MG63 (cell line): ENCODE data around the gene CPOX. TPM values are rescaled to one million over a fixed set of nuclear protein-coding genes. Genes with fewer than 3 reads are reported as not detected.
"Not testable (repeated sequence)": the region's sequence is repeated elsewhere in the genome, so short reads cannot be mapped to it uniquely, and the experiment has no call there.

Experiments used
- DNase-seq: peaks from one replicate; pipeline ENCODE4 v3.0.0-alpha.2; 2020
- H3K27me3 ChIP-seq: fragments of 250-450 bp; sonication (Bioruptor Pico); 2 replicates; pipeline ENCODE4 v1.5.1; 2020; ENCODE audit warnings: mild to moderate bottlenecking, moderate library complexity
- H3K36me3 ChIP-seq: fragments of 250-450 bp; sonication (Bioruptor Pico); 2 replicates; pipeline ENCODE4 v1.5.1; 2020; ENCODE audit warnings: mild to moderate bottlenecking, moderate library complexity
- H3K4me3 ChIP-seq: fragments of 250-450 bp; sonication (Bioruptor Pico); 2 replicates; pipeline ENCODE4 v1.5.1; 2020; ENCODE audit warnings: mild to moderate bottlenecking, moderate library complexity
- H3K9me3 ChIP-seq: fragments of 250-450 bp; sonication (Bioruptor Pico); 2 replicates; pipeline ENCODE4 v1.5.1; 2020; ENCODE audit warnings: mild to moderate bottlenecking, moderate library complexity
- total RNA-seq: library from RNA; depleted of rRNA; stranded (reverse); fragments of >200 nt; shearing (Covaris generic); gene quantifications from 2 replicates; pipeline ENCODE4 v1.2.3, GENCODE V29; 2014; ENCODE audit warnings: low replicate concordance; rRNA removed

The CPOX gene
- 43.7 and 45.1 TPM in 2 replicates for total RNA-seq

DNA sequence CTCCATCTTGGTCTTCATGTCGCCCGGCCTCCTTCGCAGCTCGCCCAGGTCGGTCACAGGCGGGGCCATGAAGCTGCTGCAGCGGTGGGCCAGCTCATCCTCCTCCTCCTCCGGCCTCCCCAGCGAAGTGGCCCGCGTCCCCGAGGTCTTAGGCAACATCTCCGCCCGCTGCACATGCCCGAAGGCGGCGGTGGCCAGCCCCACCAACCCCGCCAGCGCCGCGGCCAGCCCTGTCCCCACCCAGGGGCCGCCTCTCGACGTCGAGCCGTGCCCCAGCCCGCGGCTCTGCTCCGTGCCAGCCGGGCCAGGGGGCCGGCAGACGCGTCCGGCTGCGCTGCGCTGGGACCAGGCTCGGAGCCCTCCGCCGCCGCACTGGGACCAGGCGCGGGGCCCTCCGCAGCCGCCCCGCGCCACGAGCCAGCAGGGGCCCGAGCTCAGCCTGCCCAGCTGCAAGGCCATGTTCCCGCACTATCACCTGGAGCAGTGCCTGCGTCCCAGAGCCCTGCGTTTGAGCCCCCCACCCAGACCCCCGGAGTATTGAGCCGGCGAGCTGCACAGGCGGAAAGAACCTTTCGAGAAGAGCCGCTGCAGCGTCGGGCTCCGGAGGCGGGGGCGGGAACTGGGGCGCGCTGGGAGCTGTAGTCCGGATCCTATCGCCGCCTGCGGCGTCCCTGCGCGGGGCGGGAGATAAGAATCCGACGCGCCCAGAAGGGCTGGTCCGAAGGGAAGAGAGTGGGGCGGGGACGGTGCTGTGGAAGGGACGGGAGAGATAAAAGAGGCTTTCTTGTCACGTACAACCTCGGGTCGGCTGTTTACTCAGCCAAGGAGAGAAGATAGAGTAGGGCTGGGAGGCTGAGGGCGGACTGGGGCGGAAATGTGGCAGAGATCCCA, at the start of gene CPOX:
Gene CPOX (minus strand): TSS at position 566 of the 891 bp plus-strand sequence. CDS start 107 bp downstream, at position 459.
- peak; percentile 97 for DNase-seq
- H3K4me3 ChIP-seq, result peak within 1 kb of the TSS; percentile 85
- peaks cover 32% of the 10 kb centered on the region for H3K36me3 ChIP-seq
- H3K27me3 ChIP-seq, result no peaks in the 10 kb centered on the region
- no peaks in the 10 kb centered on the region for H3K9me3 ChIP-seq

GRCh38 chr3:98642769-98643168, 49.4 kb upstream of the CPOX start:
- H3K4me3 ChIP-seq, H3K9me3 ChIP-seq, DNase-seq, H3K27me3 ChIP-seq, H3K36me3 ChIP-seq: not testable (repeated sequence)

DNA sequence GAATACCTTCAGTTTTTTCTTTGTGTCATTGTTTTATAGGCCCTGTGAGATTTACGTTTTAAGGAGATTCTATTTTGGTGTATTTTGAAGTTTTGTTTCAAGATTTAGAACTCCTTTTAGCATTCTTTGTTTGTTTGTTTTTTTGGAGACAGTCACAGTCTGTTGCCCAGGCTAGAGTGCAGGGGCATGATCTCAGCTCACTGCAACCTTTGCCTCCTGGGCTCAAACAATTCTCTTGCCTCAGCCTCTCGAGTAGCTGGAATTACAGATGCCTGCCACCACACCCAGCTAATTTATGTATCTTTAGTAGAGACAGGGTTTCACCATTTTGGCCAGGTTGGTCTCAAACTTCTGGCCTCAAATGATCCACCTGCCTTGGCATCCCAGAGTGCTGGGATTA, 48.3 kb upstream of the CPOX start:
- H3K4me3 ChIP-seq, H3K27me3 ChIP-seq, DNase-seq, H3K9me3 ChIP-seq, H3K36me3 ChIP-seq: not testable (repeated sequence)

DNA sequence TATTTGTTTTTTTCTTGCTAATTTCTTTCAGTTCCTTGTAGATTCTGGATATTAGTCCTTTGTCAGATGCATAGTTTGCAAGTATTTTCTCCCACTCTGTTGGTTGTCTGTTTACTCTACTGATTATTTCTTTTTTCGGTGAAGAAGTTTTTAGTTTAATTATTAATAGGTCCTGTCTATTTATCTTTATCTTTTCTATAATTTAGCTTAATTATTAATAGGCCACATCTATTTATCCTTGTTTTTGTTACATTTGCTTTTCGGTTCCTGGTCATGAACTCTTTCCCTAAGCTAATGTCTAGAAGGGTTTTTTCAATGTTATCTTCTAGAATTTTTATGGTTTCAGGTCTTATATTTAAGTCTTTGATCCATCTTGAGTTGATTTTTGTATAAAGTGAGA, 45.1 kb upstream of the CPOX start:
- H3K36me3 ChIP-seq, H3K9me3 ChIP-seq, H3K27me3 ChIP-seq, H3K4me3 ChIP-seq, DNase-seq: not testable (repeated sequence)

DNA sequence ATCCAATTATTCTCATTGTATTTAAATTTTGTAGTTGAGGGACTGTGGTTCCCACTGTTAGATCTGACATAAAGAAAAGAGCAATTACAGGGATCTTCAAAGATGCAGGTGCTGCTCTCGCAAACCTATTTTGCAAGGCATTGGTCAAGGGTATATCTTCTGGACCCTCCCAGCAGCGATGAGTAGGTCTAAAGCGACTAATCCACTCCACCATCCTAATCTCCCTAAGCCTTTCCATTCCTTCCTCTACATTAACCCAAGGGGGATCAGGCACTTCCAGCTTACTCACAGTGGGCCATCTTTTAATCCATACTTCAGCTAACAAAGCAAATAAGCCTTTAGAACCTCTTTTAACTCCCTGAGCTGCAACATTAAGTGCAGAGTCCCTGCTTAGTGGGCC, 37.0 kb upstream of the CPOX start:
- Histone ChIP-seq H3K4me3 (no peak overlapping the region), H3K27me3 (no peaks in the 10 kb centered on the region), H3K36me3 (no peaks in the 10 kb centered on the region), H3K9me3 (no peaks in the 10 kb centered on the region)
- DNase-seq, result no peak

GRCh38 chr3:98628317-98628716, 34.9 kb upstream of the CPOX start:
- no peaks in the 10 kb centered on the region for H3K9me3 ChIP-seq
- H3K4me3 ChIP-seq, result no peak overlapping the region
- H3K27me3 ChIP-seq, result no peaks in the 10 kb centered on the region
- DNase-seq, result no peak
- H3K36me3 ChIP-seq, result no peaks in the 10 kb centered on the region

- Histone ChIP-seq H3K4me3 (no peak overlapping the region), H3K9me3 (no peaks in the 10 kb centered on the region), H3K27me3 (no peaks in the 10 kb centered on the region), H3K36me3 (no peaks in the 10 kb centered on the region)
- DNase-seq, result no peak
Observed at GRCh38 chr3:98626151-98626550, 32.7 kb upstream of the CPOX start.

DNA sequence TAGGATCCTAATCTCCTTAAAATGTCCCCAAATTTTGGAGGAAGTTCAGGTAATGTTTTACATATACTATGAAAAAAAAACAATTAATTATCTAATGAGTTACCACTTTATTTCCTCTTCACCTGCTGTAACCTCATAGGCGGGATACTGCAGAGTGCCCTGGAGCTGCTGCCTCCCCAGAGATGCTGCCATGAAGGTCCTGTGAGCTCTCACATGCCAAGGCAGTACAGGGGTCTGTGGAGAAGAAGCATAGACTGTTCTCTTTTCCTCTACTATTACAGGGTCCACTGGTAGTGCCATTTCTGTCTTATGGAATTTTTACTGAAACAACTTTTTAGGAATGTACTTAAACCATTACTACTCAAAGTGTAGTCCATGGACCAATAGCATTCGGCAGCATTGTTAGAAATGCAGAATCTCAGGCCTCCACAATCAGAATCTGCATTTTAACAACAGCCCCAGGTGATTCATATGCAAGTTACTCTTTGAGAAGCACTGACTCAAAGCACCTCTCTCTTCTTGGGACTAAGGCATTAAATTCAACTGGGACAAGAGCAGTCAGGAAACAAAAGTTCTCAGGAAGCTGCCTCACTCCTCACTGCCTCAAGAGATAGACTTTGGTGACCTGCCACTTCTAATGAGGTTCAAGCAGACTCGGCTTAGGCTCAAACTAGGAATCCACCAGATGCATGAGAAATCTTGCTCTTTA, 30.3 kb upstream of the CPOX start:
- Histone ChIP-seq H3K9me3 (no peaks in the 10 kb centered on the region), H3K36me3 (no peaks in the 10 kb centered on the region), H3K27me3 (no peaks in the 10 kb centered on the region), H3K4me3 (no peak overlapping the region)
- DNase-seq, result no peak

GRCh38 chr3:98617841-98618240, 24.4 kb upstream of the CPOX start:
- no peaks in the 10 kb centered on the region for H3K36me3 ChIP-seq
- H3K27me3 ChIP-seq, result no peaks in the 10 kb centered on the region
- DNase-seq, result no peak
- no peaks in the 10 kb centered on the region for H3K9me3 ChIP-seq
- no peak overlapping the region for H3K4me3 ChIP-seq

DNA sequence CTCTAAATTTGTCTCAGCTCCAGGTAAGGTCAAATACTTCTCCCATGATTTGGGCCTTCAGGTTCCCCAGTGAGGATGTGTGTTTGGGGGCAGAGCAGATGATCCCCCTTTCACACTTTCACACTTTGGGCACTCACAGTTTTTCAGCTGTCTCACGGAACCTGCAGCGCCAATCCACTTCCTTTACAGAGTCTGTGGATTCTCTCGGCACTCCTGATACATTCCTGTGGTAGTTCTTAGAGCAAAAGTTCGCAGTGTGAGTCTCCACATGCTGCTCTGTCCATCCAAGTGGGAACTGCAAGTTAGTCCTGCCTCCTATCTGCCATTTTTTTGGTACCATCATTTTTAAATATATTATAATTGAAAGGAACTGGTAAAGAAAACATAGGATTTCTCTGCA, 20.2 kb upstream of the CPOX start:
- no peaks in the 10 kb centered on the region for H3K9me3 ChIP-seq
- H3K36me3 ChIP-seq, result no peaks in the 10 kb centered on the region
- H3K4me3 ChIP-seq, result no peak overlapping the region
- H3K27me3 ChIP-seq, result no peaks in the 10 kb centered on the region
- DNase-seq, result no peak

- DNase-seq, result no peak
- no peaks in the 10 kb centered on the region for H3K9me3 ChIP-seq
Observed at GRCh38 chr3:98612996-98613517, 19.6 kb upstream of the CPOX start.

GRCh38 chr3:98612587-98612986, 19.2 kb upstream of the CPOX start:
- Histone ChIP-seq H3K27me3 (no peaks in the 10 kb centered on the region), H3K36me3 (no peaks in the 10 kb centered on the region), H3K4me3 (no peak overlapping the region), H3K9me3 (no peaks in the 10 kb centered on the region)
- no peak for DNase-seq

More at GRCh38 chr3:98612996-98613517, 19.6 kb upstream of the CPOX start:
- Histone ChIP-seq H3K36me3 (no peaks in the 10 kb centered on the region), H3K4me3 (no peak overlapping the region), H3K27me3 (no peaks in the 10 kb centered on the region)

DNA sequence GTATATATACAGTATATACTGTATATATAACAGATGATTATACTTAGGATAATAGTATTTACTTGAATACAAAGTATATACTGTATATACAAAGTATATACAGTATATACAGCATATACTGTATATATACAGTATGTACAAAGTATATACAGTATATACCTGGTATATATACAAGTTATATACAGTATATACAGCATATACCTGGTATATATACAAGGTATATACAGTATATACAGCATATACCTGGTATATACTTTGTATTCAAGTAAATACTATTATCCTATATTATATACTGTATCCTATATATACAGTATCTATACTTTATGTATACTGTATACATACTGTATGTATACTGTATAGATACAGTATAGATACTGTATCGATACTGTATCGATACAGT, 14.6 kb upstream of the CPOX start:
- Histone ChIP-seq H3K4me3 (no peak overlapping the region), H3K27me3 (no peaks in the 10 kb centered on the region), H3K9me3 (no peaks in the 10 kb centered on the region), H3K36me3 (no peaks in the 10 kb centered on the region)
- no peak for DNase-seq

DNA sequence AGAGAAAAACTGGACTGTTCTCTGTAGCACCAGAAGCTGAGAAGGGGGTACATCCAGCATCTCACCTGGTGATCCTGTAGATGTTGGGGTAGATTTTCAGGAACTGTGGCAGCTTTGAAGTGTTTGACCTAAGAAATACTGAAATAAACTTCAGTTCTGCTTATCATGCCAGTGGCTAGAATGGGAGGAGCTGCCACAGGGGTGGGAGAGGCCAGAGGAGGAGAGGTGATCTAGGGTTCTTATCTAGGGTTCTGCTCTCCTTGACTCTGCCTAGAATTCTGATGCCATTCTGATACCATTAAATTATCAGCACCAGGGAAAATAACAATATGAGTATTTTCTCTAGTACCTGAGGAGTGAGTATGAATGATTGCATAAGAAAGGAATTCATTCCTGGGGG, 10.2 kb upstream of the CPOX start:
- no peaks in the 10 kb centered on the region for H3K36me3 ChIP-seq
- no peaks in the 10 kb centered on the region for H3K27me3 ChIP-seq
- DNase-seq, result no peak
- H3K9me3 ChIP-seq, result no peaks in the 10 kb centered on the region
- H3K4me3 ChIP-seq, result no peak overlapping the region

DNA sequence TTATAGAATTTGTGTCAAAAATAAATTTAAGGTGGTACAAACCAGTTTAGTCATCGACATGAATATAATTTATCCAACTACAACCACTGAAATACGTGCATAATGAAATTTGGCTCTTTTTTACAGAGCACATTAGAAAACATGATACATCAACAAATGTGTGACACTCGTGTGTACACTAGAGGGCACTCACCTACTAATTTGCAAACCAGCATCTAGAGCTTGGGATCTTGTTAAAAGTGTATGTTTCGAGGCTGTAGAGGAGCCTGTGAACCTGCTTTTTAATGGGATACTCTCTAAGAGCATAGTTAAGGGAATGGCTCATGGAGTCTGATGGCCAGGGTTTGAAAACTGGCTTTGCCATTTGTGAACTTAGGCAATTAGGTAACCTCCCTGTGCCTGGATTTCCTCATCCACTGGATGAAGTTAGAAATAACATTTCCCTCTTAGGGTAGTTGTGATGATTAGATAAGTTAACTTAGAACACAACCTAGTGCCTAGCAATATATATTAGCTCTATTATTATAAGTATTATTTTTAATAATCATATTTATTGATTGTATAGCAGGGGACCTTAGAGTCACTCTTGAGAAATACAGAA, 8.8 kb upstream of the CPOX start:
- Histone ChIP-seq H3K27me3 (no peaks in the 10 kb centered on the region), H3K4me3 (no peak overlapping the region), H3K36me3 (no peaks in the 10 kb centered on the region), H3K9me3 (no peaks in the 10 kb centered on the region)
- DNase-seq, result peak; percentile 15

GRCh38 chr3:98601180-98601579, 7.8 kb upstream of the CPOX start:
- Histone ChIP-seq H3K9me3 (no peaks in the 10 kb centered on the region), H3K4me3 (no peak overlapping the region), H3K27me3 (no peaks in the 10 kb centered on the region), H3K36me3 (no peaks in the 10 kb centered on the region)
- DNase-seq, result no peak

- H3K36me3 ChIP-seq, result no peaks in the 10 kb centered on the region
- H3K9me3 ChIP-seq, result no peaks in the 10 kb centered on the region
- H3K4me3 ChIP-seq, result no peak overlapping the region
Observed at GRCh38 chr3:98600412-98601095, 7.1 kb upstream of the CPOX start.

More at GRCh38 chr3:98600412-98601095, 7.1 kb upstream of the CPOX start:
- H3K27me3 ChIP-seq, result no peaks in the 10 kb centered on the region
- no peak for DNase-seq
